Fibroblast of pulmonary artery (primary cell): Measurements from ENCODE around the gene PAX2.
A peak's percentile ranks its signal among the peaks of the same experiment; 100 is the strongest.
"Not testable (repeated sequence)": the region's sequence is repeated elsewhere in the genome, so short reads cannot be mapped to it uniquely, and the experiment has no call there.

Experiments
- DNase-seq: peaks from one replicate; pipeline ENCODE4 v3.0.0-alpha.2; 2010; ENCODE audit warnings: low read depth
- H3K4me3 ChIP-seq: replicated peaks from 2 replicates; pipeline ENCODE4 v1.5.1; 2011; ENCODE audit warnings: low read depth, mild to moderate bottlenecking, control low read depth, low read length, moderate library complexity
- CTCF ChIP-seq: IDR thresholded peaks from 2 replicates; pipeline ENCODE4 v1.5.1; 2011; ENCODE audit warnings: mild to moderate bottlenecking, control low read depth, low read length, inconsistent platforms; ENCODE audit errors: missing control alignments

The PAX2 gene

GRCh38 chr10:100744987-100745881 lies at the start of gene PAX2:
TSS of gene PAX2 (plus strand) at chr10:100745582. CDS start at chr10:100746261, 679 bp downstream.
- TF ChIP-seq CTCF: no peak
- no peak within 1 kb of the TSS for H3K4me3 ChIP-seq
- no peak for DNase-seq

GRCh38 chr10:100696477-100696901 lies 48.9 kb upstream of the PAX2 start:
- DNase-seq: no peak
- H3K4me3 ChIP-seq: no peak overlapping the region
- TF ChIP-seq CTCF: no peak

GRCh38 chr10:100697070-100697469 lies 48.3 kb upstream of the PAX2 start:
- H3K4me3 ChIP-seq: no peak overlapping the region
- peak; percentile 65 for DNase-seq
- no peak for TF ChIP-seq CTCF

GRCh38 chr10:100697631-100698030 lies 47.8 kb upstream of the PAX2 start:
- no peak overlapping the region for H3K4me3 ChIP-seq
- DNase-seq: no peak
- TF ChIP-seq CTCF: no peak

GRCh38 chr10:100701704-100702103 lies 43.7 kb upstream of the PAX2 start:
- not testable (repeated sequence) for H3K4me3 ChIP-seq, DNase-seq

- no peak for TF ChIP-seq CTCF
- DNase-seq: no peak
- no peak overlapping the region for H3K4me3 ChIP-seq
Observed at GRCh38 chr10:100705139-100705538, 40.2 kb upstream of the PAX2 start.

- TF ChIP-seq CTCF: no peak
- DNase-seq: no peak
Observed at GRCh38 chr10:100707261-100707848, 38.0 kb upstream of the PAX2 start.

More at GRCh38 chr10:100707261-100707848, 38.0 kb upstream of the PAX2 start:
- H3K4me3 ChIP-seq: no peak overlapping the region
